Right lobe of liver (tissue), 6 donors: ENCODE data around the gene LSMEM2. TPM values are rescaled to one million over a fixed set of nuclear protein-coding genes. Genes with fewer than 3 reads are reported as not detected.

Experiments
- ATAC-seq, 4 donors: fragments of 200-7000 bp; cut with Tn5 transposase; one replicate each; pipeline ENCODE4 v1.9.1; 2020; ENCODE audit warnings: mild to moderate bottlenecking in 4 of 4, moderate library complexity in 4 of 4
- DNase-seq, 3 donors: peaks; one replicate each; pipeline ENCODE4 v3.0.0-alpha.2; 2020
- H3K27ac ChIP-seq, 3 donors: fragments of 200-600 bp; one replicate each; pipeline ENCODE4 v1.8.0; 2022
- H3K27me3 ChIP-seq, 2 donors: fragments of 200-600 bp; one replicate each; pipeline ENCODE4 v1.8.0; 2022
- H3K36me3 ChIP-seq, 4 donors: fragments of 200-600 bp; sonication (generic) in 1 of 4; one replicate each; pipeline versions ENCODE4 v1.5.1 to v1.8.0; 2017 to 2022; ENCODE audit warnings: control low read depth in 1 of 4
- H3K4me1 ChIP-seq, 4 donors: fragments of 200-600 bp; sonication (generic) in 1 of 4; one replicate each; pipeline versions ENCODE4 v1.5.1 to v1.8.0; 2017 to 2022; ENCODE audit warnings: control low read depth in 1 of 4
- H3K4me3 ChIP-seq, 3 donors: fragments of 200-600 bp; one replicate each; pipeline ENCODE4 v1.8.0; 2022
- H3K9me3 ChIP-seq, 4 donors: fragments of 200-600 bp; sonication (generic) in 1 of 4; one replicate each; pipeline versions ENCODE4 v1.5.1 to v1.8.0; 2017 to 2022; ENCODE audit warnings: control low read depth in 1 of 4
- CTCF ChIP-seq, 4 donors: fragments of 200-600 bp in 3 of 4; fragments of 450-650 bp in 1 of 4; IDR thresholded peaks; one replicate each; pipeline versions ENCODE4 v1.5.1 to v1.8.0; 2016 to 2022; ENCODE audit warnings: antibody characterized with exemption in 4 of 4, mild to moderate bottlenecking in 2 of 4
- POLR2A ChIP-seq: fragments of 450-650 bp; IDR thresholded peaks from one replicate; pipeline ENCODE4 v1.6.1; 2017; ENCODE audit warnings: antibody characterized with exemption, mild to moderate bottlenecking
- WGBS: methylation state at CpG from one replicate; pipeline ENCODE4 v1.1.6; 2018; ENCODE audit warnings: low coverage, low lambda C conversion rate; ENCODE audit not compliant: insufficient coverage; ENCODE audit errors: missing lambda C conversion rate; 5-methylcytosine and 5-hydroxymethylcytosine counted together
- intact Hi-C, 2 donors: fragments of 100-400 bp; cut with DNase I; formaldehyde crosslinking; loops; one replicate each; pipeline versions ENCODE4 v1.11.2 to v1.14.1; 2022
- long read RNA-seq: library from polyadenylated mRNA; unstranded; transcript quantifications from one replicate; pipeline ENCODE4 v2.0.0, GENCODE V29; 2019
- total RNA-seq, 6 experiments: library from RNA; depleted of rRNA in 2 of 6; stranded (reverse); fragments of >200 nt in 2 of 6; fragmentation: NEBNext Ultra II Directional in 3 of 6; extraction: Animal tissue kit (Norgen Biotek cat#: 25700) in 3 of 6; gene quantifications; one replicate each; pipeline versions ENCODE4 v1.1.0 to v1.2.4, GENCODE V29; 2016 to 2023
- donor health status: DM: no; HTN: yes; CAD: no.
- donor health status: DM: no; HTN: no; CAD: no.
- donor health status: DM: no; HTN: no; CAD: no.
- donor health status: DM: no; HTN: yes; CAD: no.
- donor health status: DM: no; HTN: yes; CAD: no.

The LSMEM2 gene
- not detected for total RNA-seq
- long read RNA-seq = 0 reads

- no peaks in the 10 kb centered on the region for H3K27me3 ChIP-seq
- DNase-seq (no peak), ATAC-seq (no peak)
- no peaks in the 10 kb centered on the region for H3K9me3 ChIP-seq
- H3K36me3 ChIP-seq = no peaks in the 10 kb centered on the region
- no peak within 1 kb of the TSS for H3K27ac ChIP-seq
- no peak within 1 kb of the TSS for H3K4me3 ChIP-seq
- intact Hi-C loops = loop anchor here (5.0 kb wide), 2 partner anchors 48 to 87 kb away; partner anchors contain the start of genes GNAT1 (in 1 of the 2) and TUSC2 (in 1 of the 2)
- no peak for TF ChIP-seq POLR2A
- TF ChIP-seq CTCF (IDR thresholded peaks at IDR 0.05) = no peak
- H3K4me1 ChIP-seq = peaks cover 0 to 5% (median 2%) of the 10 kb centered on the region in 4 donors
- no CpG with 5 or more reads among the region's 2 CpGs for WGBS
Measured at GRCh38 chr3:50278880-50279224, at the start of gene LSMEM2. TSS of gene LSMEM2 (plus strand) at chr3:50279087. CDS start at chr3:50279114, 27 bp downstream.

GRCh38 chr3:50229490-50229889 is 49.4 kb upstream of the LSMEM2 start:
- Histone ChIP-seq H3K4me3 (no peak overlapping the region), H3K9me3 (no peaks in the 10 kb centered on the region), H3K27ac (no peak overlapping the region), H3K4me1 (peaks cover 0 to 16% (median 0%) of the 10 kb centered on the region in 4 donors), H3K27me3 (no peaks in the 10 kb centered on the region), H3K36me3 (no peaks in the 10 kb centered on the region)
- DNase-seq = no peak
- no peak for ATAC-seq
- intact Hi-C loops = loop anchor here (5.0 kb wide), 3 partner anchors 37 to 43 kb away; partner anchors contain the start of genes GNAT1 (in 1 of the 2) and SEMA3B (in 1 of the 2)
- TF ChIP-seq CTCF (IDR thresholded peaks at IDR 0.05) (no peak), POLR2A (no peak)
- WGBS = 84% methylated on average over 2 of the region's 3 CpGs

- Histone ChIP-seq H3K27ac (no peak overlapping the region), H3K27me3 (no peaks in the 10 kb centered on the region), H3K4me1 (peaks cover 0 to 18% (median 0%) of the 10 kb centered on the region in 4 donors), H3K4me3 (no peak overlapping the region), H3K9me3 (no peaks in the 10 kb centered on the region), H3K36me3 (no peaks in the 10 kb centered on the region)
- DNase-seq = no peak
- TF ChIP-seq CTCF (IDR thresholded peaks at IDR 0.05) (no peak), POLR2A (no peak)
- intact Hi-C loops = no loop called here
- no peak for ATAC-seq
- WGBS = 63% methylated on average over 2 of the region's 8 CpGs
Measured at GRCh38 chr3:50230104-50230793, 48.6 kb upstream of the LSMEM2 start.

GRCh38 chr3:50230794-50231125 is 48.1 kb upstream of the LSMEM2 start:
- WGBS = 77% methylated on average over 3 of the region's 4 CpGs
- Histone ChIP-seq H3K9me3 (no peaks in the 10 kb centered on the region), H3K36me3 (no peaks in the 10 kb centered on the region), H3K27ac (no peak overlapping the region), H3K4me1 (peaks cover 0 to 19% (median 0%) of the 10 kb centered on the region in 4 donors), H3K27me3 (no peaks in the 10 kb centered on the region), H3K4me3 (no peak overlapping the region)
- DNase-seq (no peak), ATAC-seq (no peak)
- intact Hi-C loops = no loop called here
- TF ChIP-seq CTCF (IDR thresholded peaks at IDR 0.05) = no peak
